ENCODE results near the gene NDUFB5.
A peak's percentile ranks its signal among the peaks of the same experiment; 100 is the strongest.

NDUFB5 gene

DNA sequence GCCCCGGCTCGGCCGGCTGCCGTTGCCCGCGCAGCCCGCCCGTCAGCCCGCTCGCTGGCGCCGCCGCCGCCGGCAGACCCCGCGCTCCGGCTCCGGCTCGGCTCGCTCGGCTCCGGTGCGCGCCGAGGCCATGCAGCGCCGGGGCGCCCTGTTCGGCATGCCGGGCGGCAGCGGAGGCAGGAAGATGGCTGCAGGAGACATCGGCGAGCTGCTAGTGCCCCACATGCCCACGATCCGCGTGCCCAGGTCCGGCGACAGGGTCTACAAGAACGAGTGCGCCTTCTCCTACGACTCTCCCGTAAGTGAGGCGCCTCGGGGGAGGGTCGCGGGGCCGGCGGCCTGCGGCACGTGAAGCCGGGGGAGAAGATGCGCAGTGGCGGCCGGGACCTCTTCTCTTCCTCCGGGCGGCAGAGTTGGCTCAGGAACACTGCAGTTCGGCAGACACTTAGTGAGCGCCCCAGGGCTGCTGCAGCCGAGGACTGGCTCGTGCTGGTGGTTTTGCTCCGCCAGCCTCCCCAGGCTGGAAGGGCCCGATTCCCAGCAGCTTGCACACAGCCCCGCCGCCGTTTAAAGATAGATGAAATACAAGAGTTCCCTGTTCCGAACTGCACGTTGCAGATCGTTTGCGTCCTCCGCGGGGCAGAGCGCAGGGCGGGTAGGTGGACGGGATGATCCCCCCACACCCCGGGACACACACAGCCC is 48.7 kb downstream of the NDUFB5 start:
- TF ChIP-seq POLR2A (IDR thresholded peaks at IDR 0.05; ENCODE audit: low read depth, low read length) (peak; percentile 20; the same call in 1 of the 2 replicates), POLR2AphosphoS5 (IDR thresholded peaks at IDR 0.05; ENCODE audit: low read depth, low read length) (no peak), SPI1 (IDR thresholded peaks at IDR 0.05; ENCODE audit: low read depth, low read length) (no peak), TAF1 (IDR thresholded peaks at IDR 0.05; ENCODE audit: low read depth, low read length) (0 out of 2 replicates have a peak, but pooled peaks have one; percentile 13), PAX5 (IDR thresholded peaks at IDR 0.05; ENCODE audit: insufficient read depth, low read length, severe bottlenecking) (no peak), POU2F2 (IDR thresholded peaks at IDR 0.05; ENCODE audit: low read depth, low read length) (no peak)
- DNase-seq (ENCODE audit: insufficient read length, low spot score) (peak; percentile 39), FAIRE-seq (peak; percentile 83)

DNA sequence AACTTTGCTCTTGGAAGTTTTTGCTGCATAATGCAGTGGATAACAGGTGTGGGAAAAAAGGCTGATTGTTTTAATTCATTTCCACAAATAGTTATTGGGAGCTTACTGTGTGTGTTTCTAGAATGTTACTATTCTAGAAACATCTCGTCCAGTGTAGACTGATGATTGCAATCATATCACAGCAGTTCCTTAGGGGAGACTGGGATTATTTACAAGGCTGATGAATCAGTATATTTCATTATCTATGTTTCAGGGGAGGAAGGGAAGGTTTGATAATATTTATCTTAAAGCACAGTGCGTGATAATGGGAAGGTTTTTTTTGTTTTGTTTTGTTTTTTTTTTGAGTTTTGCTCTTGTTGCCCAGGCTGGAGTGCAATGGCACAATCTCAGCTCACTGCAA is 50.6 kb downstream of the NDUFB5 start:
- TF ChIP-seq POU2F2 (IDR thresholded peaks at IDR 0.05; ENCODE audit: low read depth, low read length), result no peak
- TF ChIP-seq PAX5 (IDR thresholded peaks at IDR 0.05; ENCODE audit: insufficient read depth, low read length, severe bottlenecking), result no peak
- no peak for TF ChIP-seq POLR2AphosphoS5 (IDR thresholded peaks at IDR 0.05; ENCODE audit: low read depth, low read length)
- no peak for TF ChIP-seq POLR2A (IDR thresholded peaks at IDR 0.05; ENCODE audit: low read depth, low read length)
- TF ChIP-seq TAF1 (IDR thresholded peaks at IDR 0.05; ENCODE audit: low read depth, low read length), result no peak
- no peak for TF ChIP-seq SPI1 (IDR thresholded peaks at IDR 0.05; ENCODE audit: low read depth, low read length)
- DNase-seq (ENCODE audit: insufficient read length, low spot score), result no peak
- FAIRE-seq, result no peak

- TF ChIP-seq SPI1 (IDR thresholded peaks at IDR 0.05; ENCODE audit: low read depth, low read length), result no peak
- no peak for TF ChIP-seq POU2F2 (IDR thresholded peaks at IDR 0.05; ENCODE audit: low read depth, low read length)
- TF ChIP-seq TAF1 (IDR thresholded peaks at IDR 0.05; ENCODE audit: low read depth, low read length), result no peak
- no peak for TF ChIP-seq PAX5 (IDR thresholded peaks at IDR 0.05; ENCODE audit: insufficient read depth, low read length, severe bottlenecking)
- no peak for TF ChIP-seq POLR2AphosphoS5 (IDR thresholded peaks at IDR 0.05; ENCODE audit: low read depth, low read length)
- no peak for TF ChIP-seq POLR2A (IDR thresholded peaks at IDR 0.05; ENCODE audit: low read depth, low read length)
- DNase-seq (ENCODE audit: insufficient read length, low spot score) (no peak), FAIRE-seq (no peak)
Measured at GRCh38 chr3:179658606-179659005, 54.0 kb downstream of the NDUFB5 start.

DNA sequence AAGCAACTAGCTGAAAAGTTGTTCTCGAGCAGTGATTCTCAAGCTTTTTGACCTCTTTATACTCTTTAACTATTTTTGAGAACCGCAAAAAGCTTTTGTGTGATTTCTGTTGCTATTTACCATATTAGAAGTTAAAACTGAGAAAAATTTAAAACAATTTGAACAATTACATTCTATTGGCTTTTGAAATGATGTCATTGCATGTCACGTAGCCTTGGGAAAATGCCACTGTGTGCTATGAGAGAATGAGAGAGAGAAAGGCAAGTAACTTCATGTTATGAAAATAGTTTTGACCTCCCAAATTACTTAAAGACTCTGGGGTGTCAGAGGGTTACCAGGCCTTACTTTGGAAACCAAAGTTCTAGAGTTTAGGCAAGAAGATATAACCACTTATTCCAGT is 56.3 kb downstream of the NDUFB5 start:
- FAIRE-seq (no peak), DNase-seq (ENCODE audit: insufficient read length, low spot score) (no peak)
- no peak for TF ChIP-seq PAX5 (IDR thresholded peaks at IDR 0.05; ENCODE audit: insufficient read depth, low read length, severe bottlenecking)
- TF ChIP-seq SPI1 (IDR thresholded peaks at IDR 0.05; ENCODE audit: low read depth, low read length), result no peak
- no peak for TF ChIP-seq POU2F2 (IDR thresholded peaks at IDR 0.05; ENCODE audit: low read depth, low read length)
- TF ChIP-seq POLR2AphosphoS5 (IDR thresholded peaks at IDR 0.05; ENCODE audit: low read depth, low read length), result no peak
- TF ChIP-seq POLR2A (IDR thresholded peaks at IDR 0.05; ENCODE audit: low read depth, low read length), result no peak
- no peak for TF ChIP-seq TAF1 (IDR thresholded peaks at IDR 0.05; ENCODE audit: low read depth, low read length)

- DNase-seq (ENCODE audit: insufficient read length, low spot score), result no peak
- FAIRE-seq, result no peak
- TF ChIP-seq POLR2AphosphoS5 (IDR thresholded peaks at IDR 0.05; ENCODE audit: low read depth, low read length) (no peak), POU2F2 (IDR thresholded peaks at IDR 0.05; ENCODE audit: low read depth, low read length) (no peak), POLR2A (IDR thresholded peaks at IDR 0.05; ENCODE audit: low read depth, low read length) (no peak), SPI1 (IDR thresholded peaks at IDR 0.05; ENCODE audit: low read depth, low read length) (no peak), PAX5 (IDR thresholded peaks at IDR 0.05; ENCODE audit: insufficient read depth, low read length, severe bottlenecking) (no peak), TAF1 (IDR thresholded peaks at IDR 0.05; ENCODE audit: low read depth, low read length) (no peak)
Measured at GRCh38 chr3:179661777-179662176, 57.2 kb downstream of the NDUFB5 start.

DNA sequence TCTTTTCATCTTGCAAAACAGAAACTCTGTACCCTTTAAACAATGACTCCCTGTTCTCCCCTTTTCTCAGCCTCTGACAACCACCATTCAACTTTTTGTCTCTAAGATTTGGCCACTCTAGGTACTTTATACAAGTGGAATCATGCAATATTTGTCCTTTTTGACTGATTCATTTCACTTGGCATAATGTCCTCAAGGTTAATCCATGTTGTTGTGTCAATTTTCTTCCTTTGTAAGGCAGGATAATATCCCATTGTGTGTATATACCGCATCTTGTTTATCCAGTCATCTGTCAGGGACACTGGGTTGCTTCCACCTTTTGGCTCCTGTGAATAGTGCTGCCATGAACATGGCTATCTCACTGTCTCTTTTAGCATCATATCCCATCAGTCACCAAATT is 58.5 kb downstream of the NDUFB5 start:
- TF ChIP-seq SPI1 (IDR thresholded peaks at IDR 0.05; ENCODE audit: low read depth, low read length) (no peak), PAX5 (IDR thresholded peaks at IDR 0.05; ENCODE audit: insufficient read depth, low read length, severe bottlenecking) (no peak), POLR2A (IDR thresholded peaks at IDR 0.05; ENCODE audit: low read depth, low read length) (no peak), POU2F2 (IDR thresholded peaks at IDR 0.05; ENCODE audit: low read depth, low read length) (no peak), TAF1 (IDR thresholded peaks at IDR 0.05; ENCODE audit: low read depth, low read length) (no peak), POLR2AphosphoS5 (IDR thresholded peaks at IDR 0.05; ENCODE audit: low read depth, low read length) (no peak)
- FAIRE-seq (no peak), DNase-seq (ENCODE audit: insufficient read length, low spot score) (no peak)

DNA sequence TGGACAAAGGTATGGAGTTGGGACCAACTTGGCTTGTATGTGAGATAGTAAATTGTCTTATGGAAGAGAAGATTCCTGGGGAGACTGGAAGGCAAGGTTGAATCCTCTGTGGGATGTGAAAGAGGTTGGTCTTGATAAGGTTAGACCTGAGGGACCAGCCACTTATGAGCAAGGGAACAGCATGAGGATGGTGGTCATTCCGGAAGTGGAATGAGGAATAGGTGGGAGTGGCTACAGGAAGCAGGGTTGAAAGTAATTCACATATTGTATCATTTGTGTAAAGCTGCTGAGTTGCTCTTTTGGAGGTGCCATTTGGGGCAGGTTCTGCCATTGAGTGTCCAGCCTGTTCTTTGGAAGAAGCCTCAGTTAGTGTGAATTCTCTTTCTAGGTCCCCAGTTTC is 61.4 kb downstream of the NDUFB5 start:
- DNase-seq (ENCODE audit: insufficient read length, low spot score), result no peak
- TF ChIP-seq POLR2AphosphoS5 (IDR thresholded peaks at IDR 0.05; ENCODE audit: low read depth, low read length) (no peak), POU2F2 (IDR thresholded peaks at IDR 0.05; ENCODE audit: low read depth, low read length) (no peak), POLR2A (IDR thresholded peaks at IDR 0.05; ENCODE audit: low read depth, low read length) (no peak), TAF1 (IDR thresholded peaks at IDR 0.05; ENCODE audit: low read depth, low read length) (no peak), PAX5 (IDR thresholded peaks at IDR 0.05; ENCODE audit: insufficient read depth, low read length, severe bottlenecking) (no peak), SPI1 (IDR thresholded peaks at IDR 0.05; ENCODE audit: low read depth, low read length) (no peak)
- no peak for FAIRE-seq

DNA sequence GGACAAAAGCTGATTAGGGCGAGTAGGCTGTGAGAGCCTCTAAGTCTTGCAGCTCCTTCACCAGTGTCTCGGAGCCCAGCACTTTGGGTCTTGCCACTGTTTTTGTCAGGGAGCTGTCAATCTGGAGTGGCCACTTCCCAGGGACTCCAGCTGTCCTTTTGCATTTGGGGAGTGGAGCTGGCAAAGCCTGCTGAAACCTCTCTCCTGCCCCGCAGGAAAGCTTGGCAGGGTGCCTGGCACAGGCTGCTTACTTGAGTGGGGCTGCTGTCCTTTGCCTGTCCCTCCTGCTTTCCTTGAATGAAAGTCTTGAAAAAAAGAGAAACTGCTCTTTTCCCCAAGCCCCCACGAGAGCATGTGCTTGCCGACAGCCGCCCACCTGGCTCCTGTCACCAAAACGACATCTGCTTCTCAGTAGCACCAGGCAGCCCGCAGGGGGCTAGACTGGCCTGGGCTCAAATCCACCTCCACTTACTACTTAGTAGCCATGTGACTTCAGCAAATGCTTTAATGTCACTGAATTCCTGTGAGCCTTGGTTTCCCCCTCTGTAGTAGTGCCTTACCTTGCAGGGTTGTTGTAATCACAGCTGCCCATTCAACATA is 61.9 kb downstream of the NDUFB5 start:
- no peak for FAIRE-seq
- DNase-seq (ENCODE audit: insufficient read length, low spot score), result no peak
- TF ChIP-seq PAX5 (IDR thresholded peaks at IDR 0.05; ENCODE audit: insufficient read depth, low read length, severe bottlenecking) (no peak), POLR2A (IDR thresholded peaks at IDR 0.05; ENCODE audit: low read depth, low read length) (no peak), SPI1 (IDR thresholded peaks at IDR 0.05; ENCODE audit: low read depth, low read length) (no peak)

DNA sequence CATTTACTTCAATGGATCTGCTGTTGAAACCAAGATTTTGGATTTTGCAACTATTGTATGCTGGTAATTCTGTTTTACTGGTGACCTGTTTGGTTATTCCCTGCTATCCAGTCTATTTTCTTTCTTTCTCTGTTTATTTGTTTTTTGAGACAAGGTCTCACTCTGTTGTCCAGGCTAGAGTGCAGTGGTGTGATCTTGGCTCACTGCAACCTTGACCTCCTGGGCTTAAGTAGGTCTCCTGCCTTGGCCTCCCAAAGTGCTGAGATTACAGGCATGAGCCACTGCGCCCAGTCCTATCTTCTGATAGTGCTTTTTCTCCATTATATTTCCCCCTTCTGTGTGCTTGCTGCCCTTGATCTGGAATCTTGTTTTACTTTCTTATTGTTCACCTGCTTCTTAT is 63.8 kb downstream of the NDUFB5 start:
- no peak for FAIRE-seq
- TF ChIP-seq SPI1 (IDR thresholded peaks at IDR 0.05; ENCODE audit: low read depth, low read length), result no peak
- no peak for TF ChIP-seq POLR2A (IDR thresholded peaks at IDR 0.05; ENCODE audit: low read depth, low read length)
- TF ChIP-seq POLR2AphosphoS5 (IDR thresholded peaks at IDR 0.05; ENCODE audit: low read depth, low read length), result no peak

More for the DNA sequence above, 63.8 kb downstream of the NDUFB5 start:
- no peak for DNase-seq (ENCODE audit: insufficient read length, low spot score)
